Stimulated activated CD4-positive, alpha-beta T cell treated with anti-CD3 and anti-CD28 coated beads, TNF-alpha, amount 100 ng/mL, for 24 hours (primary cell): Measurements from ENCODE around the gene ZBTB8A.
"Not testable (repeated sequence)": the region's sequence is repeated elsewhere in the genome, so short reads cannot be mapped to it uniquely, and the experiment has no call there.

Experiments
- DNase-seq, 3 experiments: peaks; one replicate each; pipeline ENCODE4 v3.0.0-alpha.2; 2020; ENCODE audit warnings: low read depth in 3 of 3

Gene ZBTB8A

DNA sequence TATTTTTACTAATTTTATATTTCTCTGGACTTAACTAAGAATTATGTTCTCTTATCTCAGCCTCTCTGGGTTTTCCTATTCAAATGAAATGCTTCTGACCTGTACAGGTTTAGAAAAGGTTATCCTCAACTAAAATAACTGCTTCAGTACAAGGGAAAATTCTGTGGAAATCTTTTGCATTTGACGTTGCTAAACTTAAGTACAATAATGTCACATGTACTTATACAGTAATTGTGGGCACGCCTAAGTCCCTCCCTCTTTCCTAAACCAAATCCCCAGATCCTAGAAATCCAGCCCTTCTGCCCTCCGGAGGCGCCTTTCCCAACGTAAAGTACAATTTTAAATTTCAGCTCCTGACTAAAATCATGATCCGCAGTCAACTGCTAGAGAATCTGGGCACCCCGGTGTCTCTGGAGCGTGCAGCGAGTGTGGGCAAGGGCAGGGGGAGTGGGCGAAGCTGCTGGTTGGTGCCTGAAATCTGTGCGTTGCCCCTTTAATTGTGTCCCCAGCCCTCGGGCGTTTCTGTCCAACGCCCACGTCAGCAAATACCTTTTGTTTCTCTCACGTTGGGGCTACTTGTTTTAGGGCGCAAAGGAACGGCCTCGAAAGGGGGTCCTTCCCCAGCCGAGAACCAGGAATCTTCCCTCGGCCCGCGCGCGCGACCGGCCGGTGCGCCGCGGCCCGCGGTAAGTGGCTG is at the start of gene ZBTB8A:
TSS of gene ZBTB8A (plus strand) at position 541 of the 697 bp plus-strand sequence. CDS start 53,505 bp downstream, outside the sequence.
- DNase-seq = peak in 1 of 3 experiments; percentile 12

DNA sequence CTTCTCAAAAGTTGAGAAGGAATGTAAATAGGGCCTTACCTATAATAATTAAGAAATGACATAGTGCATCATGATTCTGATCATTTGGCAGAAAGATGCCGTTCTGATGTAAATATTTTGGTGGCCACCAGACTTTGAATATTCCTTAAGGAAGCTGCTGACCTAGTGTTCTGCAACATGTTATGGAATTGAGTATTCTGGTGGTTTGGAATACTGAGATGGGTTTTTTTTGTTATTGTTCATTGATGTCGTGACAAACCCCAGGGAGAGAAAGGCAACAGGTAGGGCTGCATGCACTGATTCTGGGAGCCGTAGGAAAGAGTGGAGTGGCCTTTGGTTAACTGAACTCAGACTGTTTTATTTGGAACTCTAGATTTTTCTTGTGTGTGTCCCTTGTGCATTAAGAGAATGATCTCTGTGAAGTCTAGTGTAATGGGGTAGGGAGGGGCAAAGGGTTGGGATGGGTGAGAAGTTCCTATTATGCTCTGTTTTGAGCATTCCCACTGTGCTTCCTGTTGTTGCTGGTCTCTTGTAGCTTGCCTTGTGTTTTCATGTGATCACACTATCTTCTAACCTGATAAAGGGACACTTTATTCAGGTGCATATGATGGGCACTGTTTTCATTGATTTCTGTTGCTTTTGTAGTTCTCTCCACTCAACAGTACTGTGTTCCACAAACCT is 49.3 kb upstream of the ZBTB8A start:
- no peak for DNase-seq

DNA sequence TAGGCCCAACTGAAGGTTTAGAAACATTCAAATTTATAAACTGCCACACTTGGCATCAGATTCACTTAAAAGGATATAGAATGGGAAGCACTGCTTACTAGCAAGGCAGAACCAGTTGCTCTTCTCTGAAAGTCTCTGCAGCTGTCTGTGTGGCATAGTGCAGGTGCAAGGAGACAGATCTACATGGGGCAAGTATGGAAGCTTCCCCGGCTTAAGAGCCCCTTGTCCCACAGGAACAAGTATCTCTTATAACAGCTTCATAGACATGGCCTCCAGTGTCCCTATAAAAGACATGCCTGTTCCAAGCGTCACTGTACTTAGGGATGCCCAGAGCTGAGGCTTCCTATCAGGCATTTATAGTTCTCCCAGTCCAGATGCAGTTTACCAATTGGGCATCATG is 47.8 kb upstream of the ZBTB8A start:
- DNase-seq = no peak

DNA sequence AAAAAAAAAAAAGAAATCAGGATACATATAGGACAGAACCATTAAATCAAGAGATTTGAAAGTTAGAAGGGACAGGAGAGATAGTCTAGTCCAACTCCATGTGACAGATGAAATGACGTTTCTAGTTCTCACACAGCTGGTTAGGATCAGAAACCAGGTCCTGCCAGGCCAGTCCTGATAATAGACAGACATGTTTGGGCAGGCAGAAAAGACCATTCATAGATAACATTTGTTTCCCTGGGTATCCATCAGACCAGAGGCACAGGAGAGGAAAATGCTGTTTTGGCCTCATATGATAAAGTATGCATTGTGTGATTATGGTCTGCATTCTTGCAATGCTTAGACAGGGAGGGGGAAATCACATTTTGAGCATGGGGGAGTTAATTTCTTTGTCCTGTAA is 45.0 kb upstream of the ZBTB8A start:
- no peak for DNase-seq

DNA sequence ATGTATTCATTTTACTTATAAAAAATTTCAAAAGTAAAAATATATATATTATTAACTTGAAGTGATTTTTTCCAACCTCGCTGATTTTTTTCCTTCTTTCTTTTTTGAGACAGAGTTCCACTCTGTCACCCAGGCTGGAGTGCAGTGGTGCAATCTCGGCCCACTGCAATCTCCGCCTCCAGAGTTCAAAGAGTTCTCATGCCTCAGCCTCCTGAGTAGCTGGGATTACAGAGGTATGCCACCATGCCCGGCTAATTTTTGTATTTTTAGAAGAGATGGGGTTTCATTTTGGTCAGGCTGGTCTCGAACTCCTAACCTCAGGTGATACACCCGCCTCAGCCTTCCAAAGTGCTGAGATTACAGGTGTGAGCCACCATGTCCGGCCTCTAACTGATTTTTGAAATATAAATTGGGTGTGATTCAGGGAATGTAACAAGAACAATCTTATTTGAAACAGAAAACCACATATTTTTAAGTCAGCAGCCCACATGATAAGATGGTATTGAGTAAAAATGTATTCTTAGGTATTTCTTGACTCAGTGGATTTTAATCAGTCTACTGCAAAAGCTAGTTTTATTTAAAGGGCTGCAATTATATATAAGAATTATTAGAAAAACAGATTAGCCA is 44.4 kb upstream of the ZBTB8A start:
- no peak for DNase-seq

DNA sequence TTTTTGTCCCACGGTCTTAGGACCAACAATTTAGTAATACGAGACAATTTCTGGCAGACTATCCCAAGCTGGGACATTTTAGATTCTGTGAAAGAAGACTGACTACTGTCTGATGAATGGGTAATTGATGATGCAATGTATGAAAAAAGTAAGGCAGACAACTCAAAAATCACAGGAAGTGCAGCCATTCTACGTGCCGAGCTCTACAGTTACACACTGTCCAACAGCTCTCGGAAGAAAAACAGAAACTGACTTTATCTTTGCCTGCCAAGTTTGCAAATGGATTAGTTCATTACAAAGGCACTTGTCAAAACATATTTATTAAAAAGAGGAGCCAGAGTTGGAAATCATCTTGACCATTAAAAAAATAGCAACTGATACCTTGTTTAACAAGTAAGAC is 43.1 kb upstream of the ZBTB8A start:
- DNase-seq = no peak

DNA sequence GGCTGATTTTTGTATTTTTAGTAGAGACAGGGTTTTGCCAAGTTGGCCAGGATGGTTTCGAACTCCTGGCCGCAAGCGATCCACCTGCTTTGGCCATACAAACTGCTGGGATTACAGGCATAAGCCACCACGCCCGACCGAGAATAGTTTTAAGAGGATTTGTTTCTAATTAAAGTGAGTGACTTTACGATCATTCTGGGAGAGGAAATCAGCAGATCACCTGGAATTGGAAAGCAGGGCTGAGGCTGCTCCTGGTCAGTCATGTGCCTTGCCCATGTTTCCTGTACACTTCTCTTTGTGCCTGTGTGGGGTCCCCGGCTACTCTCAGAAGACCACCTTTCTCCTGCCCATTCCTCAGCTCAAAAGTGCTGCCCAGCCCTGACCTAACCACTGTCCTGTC is 40.5 kb upstream of the ZBTB8A start:
- no peak for DNase-seq

DNA sequence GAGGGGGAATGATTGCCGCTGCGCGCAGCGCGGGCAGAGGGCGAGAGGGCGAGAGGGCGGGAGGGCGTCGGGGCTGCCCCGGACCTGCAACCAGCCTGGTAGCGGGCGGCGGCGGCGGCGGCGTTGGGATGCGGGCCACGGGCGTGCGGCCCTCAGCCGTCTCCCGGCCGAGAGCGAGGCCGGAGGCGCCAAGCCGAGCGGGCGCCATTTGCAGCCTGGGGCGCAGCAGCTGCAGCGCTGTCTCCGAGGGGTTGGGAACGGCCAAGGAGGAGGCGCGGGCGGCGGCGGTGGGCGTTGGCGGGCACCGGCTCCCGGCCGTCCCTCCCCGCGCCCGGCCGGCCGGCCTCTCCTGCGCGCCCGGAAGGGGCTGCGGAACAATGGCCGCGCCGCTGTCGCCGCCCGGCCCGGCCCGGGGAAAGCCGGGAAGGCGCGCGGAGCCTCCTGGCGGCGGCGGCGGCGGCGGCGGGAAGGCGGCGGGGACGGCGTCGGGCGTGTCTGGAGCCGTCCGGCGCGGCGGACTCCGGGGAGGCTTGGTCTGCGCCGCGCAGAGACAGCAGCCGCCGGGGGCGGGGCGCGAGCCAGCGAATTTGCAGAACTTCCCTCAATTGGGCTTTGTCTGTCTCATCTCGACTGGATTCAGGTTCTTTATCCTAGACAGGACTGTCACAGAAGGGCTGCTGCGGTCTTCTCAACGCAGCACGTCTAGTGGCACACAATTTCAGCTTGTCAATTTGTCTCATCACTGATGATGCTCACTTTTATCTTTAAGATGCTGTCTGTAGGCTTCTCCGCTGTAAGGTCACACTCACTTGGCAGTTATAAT is 38.6 kb upstream of the ZBTB8A start:
- peak in 2 of 3 experiments; percentile 2 to 42 for DNase-seq

DNA sequence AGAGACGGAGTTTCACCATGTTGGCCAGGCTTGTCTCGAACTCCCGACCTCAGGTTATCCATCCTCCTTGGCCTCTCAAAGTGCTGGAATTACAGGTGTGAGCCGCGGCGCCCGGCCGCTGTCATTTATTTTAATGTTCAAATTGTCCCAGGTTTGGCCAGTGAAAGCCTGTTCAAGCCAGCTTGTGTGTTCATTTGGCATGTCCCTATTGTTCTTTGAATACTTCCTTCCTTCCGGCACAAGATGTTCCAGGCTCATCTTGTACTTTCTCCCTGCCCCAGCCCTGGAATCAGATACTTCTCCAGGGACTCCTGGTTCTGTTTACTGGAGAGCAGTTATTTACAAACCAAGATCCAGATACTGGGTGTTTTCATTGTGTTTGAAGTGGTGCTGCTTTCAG is 37.4 kb upstream of the ZBTB8A start:
- DNase-seq = no peak

DNA sequence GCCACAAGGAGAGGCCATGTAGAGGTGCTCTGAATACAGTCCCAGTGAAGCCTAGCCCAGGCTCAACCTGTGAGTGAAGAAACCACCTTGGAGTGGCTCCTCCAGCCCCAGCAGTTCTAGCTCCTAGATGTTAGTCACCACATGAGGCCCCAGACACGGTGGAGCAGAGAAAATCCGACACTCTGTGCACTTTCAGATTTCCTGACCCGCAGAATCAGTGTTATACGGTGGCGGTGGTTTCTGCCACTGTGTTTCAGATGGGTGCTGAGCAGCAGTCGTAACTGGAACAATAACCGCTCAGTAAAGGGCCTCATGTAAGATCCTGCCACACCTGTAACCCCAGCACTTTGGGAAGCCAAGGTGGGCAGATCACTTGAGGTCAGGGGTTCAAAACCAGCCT is 36.1 kb upstream of the ZBTB8A start:
- no peak for DNase-seq

DNA sequence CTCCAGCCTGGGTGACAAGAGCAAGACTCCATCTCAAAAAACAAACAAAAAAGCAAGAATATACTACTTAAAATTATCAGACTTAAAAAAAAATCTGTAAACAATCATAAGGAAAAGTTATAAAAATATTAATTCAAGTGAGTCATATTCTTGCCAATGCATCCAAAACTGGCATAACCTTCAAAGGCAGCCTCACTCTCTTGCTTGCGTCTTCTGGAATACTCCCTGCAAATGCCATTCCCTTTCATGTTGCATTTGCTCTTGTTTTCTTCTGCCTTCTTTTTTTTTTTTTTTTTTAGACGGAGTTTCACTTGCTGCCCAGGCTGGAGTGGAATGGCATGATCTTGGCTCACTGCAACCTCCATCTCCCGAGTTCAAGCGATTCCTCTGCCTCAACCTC is 32.2 kb upstream of the ZBTB8A start:
- DNase-seq = no peak

DNA sequence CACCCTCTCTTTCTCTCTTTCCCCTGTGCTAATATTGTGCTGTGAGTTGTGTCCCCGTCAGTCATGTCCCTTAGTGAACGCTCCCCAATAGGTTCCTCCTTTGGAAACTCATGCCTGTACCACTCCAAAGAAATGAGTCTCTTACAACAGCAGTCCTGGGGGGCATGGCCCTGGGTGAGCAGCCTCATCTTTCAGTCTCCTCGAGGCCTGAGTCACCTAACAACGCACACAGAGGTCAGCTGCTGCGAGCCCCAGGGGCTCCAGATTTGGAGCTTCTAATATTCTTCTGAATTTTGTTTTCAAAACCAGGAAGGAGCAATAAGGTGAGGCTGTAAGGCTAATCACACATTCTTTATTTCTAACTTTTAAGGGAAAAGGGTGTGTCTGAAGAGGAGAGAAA is 30.5 kb upstream of the ZBTB8A start:
- DNase-seq = no peak

DNA sequence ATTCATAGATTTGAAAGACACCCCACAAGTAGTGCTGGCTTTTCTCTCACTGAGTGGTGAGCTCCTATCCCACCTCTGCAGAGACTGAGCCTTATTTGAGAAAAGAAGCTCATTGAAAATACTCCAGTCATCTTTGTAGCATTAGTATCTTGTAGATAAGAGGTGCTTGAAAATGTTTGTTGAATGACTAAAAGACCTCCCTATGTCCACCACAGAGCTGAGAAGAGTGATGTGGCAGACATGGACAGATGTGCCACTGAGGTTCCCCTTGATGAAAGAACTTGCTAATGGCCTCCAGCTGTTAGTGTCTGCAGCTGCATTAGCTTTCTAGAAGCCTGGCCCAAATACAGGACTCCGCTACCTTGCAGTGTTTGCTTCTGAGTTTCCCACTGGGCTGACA is 29.3 kb upstream of the ZBTB8A start:
- DNase-seq = no peak

DNA sequence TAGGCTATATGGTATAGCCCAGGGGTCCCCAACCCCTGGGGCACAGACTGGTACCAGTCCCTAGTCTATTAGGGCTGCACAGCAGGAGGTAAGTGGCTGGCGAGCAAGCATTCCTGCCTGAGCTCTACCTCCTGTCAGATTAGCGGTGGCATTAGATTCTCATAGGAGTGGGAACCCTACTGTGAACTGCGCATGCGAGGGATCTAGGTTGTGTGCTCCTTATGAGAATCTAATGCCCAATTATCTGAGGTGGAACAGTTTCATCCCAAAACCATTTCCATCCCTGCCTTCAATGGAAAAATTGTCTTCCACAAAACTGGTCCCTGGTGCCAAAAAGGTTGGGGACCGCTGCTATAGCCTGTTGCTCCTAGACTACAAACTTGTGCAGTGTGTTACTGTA is 22.8 kb upstream of the ZBTB8A start:
- no peak for DNase-seq

DNA sequence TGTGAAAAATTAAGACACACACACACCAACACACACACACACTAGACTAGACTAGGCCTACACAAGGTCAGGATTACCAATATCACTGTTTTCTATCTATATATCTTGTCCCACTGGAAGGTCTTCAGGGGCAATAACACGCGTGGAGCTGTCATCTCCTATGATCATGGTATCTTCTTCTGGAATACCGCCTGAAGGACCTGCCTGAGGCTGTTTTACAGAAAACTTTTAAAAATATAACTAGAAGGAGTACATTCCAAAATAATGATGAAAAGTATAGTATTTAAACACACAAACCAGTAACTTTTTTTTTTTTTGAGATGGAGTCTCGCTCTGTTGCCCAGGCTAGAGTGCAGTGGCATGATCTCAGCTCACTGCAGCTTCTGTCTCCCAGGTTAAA is 20.3 kb upstream of the ZBTB8A start:
- DNase-seq = no peak

DNA sequence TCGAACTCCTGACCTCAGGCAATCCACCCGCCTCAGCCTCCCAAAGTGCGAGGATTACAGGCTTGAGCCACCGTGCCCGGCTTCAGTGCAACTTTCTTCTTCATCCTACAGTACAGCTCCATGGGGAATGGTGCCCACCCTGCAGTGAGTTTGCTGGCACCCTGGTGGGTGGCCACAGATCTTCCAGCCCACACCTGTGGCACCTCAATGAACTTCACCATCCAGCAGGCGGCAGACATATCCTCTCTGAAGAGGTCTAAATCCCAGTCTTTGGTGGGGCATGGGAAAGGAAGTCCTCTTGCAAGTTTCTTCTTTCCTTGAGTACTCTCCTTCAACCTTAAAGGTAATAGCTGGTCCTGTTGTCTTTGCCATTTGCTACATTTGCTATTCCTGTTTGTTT is 18.1 kb upstream of the ZBTB8A start:
- no peak for DNase-seq

DNA sequence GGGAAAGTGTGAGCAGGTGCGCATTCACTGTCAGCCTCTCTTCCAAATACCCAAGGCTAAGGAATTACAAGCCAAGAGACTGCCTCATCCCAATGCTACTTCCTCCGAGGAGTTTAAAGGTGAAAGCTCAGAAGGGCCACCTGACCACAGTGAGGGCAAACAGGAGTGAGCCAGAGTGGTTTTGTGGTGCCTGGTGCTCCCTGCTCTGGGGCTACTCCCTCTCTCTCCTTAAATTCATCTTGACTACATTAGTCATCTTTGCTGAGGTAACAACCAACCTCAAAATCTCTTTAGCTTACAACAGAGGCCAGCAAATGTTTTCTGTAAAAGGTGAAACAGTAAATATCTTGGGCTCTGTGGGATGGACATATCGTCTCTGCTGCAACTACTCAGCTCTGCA is 14.2 kb upstream of the ZBTB8A start:
- DNase-seq = no peak

DNA sequence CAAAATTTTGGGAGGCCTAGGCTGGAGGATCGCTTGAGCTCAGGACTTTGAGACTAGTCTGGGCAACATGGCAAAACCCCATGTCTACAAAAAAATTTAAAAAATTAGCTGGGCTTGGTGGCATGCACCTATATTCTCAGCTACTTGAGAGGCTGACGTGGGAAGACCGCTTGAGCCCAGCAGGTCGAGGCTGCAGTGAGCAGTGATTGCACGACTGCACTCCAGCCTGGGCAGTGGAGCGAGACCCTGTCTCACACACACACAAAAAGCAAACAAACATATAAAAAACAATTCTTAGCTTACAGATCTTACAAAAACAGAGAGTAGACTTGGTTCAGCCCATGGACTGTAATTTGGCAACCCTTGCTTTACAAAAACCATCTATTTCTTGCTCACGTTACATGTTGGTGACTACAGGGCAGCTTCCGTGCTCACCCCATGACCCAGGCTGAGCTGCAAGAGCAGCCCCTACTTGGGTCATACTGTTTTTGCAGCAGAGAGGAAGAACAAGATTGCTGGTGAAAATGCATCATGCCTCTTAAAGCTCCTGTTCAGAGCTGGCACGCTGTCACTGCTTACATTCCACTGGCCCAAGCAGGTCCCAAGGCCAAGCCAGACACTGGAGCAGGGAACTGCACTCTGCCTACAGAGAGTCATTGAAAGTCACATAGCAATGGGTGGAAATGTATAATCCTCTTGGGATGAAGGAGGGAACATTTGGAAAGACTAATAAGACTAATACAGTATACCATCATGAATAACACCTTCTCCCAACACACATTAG is 13.4 kb upstream of the ZBTB8A start:
- no peak for DNase-seq

DNA sequence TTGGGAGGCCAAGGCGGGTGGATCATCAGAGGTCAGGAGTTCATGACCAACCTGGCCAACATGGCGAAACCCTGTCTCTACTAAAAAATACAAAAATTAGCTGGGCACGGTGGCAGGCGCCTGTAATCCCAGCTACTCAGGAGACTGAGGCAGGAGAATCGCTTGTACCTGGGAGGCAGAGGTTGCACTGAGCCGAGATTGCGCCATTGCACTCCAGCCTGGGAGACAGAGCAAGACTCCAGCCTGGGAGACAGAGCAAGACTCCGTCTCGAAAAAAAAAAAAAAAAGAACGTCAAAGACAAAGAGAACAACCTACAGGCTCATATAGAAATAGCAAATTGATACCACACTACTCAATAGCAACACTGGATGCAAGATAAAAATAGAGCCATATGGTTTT is 10.7 kb upstream of the ZBTB8A start:
- not testable (repeated sequence) for DNase-seq

DNA sequence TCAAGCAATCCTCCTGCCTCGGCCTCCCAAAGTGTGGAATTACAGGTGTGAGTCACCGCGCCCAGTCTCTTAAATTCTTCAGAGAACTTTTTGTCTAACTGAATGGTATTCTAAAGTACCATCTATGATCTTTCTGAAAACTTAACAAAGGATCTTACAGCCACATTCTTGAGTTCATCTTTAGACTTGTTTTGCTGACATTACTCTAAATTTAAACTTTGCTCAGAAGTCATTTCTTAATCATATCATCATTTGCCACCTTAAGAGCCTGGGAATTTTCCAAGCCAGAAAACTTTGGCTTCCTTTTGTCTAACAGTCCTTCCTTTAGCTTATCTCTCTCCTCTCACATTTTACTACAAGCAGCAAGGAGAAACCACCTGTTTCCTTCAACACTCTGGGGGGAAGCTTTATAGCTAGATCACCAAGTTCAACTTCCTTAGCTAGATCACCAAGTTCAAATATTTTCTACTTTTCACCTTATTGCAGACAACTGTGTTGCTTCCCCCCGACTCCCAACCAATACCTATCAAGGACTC is 5.4 kb upstream of the ZBTB8A start:
- no peak for DNase-seq

DNA sequence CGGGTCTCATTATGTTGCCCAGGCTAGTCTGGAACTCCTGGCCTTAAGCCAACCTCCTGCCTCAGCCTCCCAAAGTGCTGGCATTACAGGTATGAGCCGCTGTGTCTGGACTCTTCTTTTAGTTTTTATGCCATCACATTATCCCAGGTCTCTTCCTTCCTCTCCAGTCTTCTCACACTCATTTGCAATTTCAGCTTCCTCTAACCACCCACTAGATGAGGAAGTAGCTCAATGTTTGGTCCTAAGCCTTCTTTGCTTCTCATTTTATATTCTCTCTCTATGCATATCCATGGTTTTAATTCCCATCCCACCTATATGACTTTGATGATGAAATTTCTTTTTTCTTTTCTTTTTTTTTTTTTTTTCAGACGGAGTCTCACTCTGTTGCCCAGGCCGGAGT is 3.1 kb upstream of the ZBTB8A start:
- DNase-seq = no peak
